IgD-negative memory B cell (primary cell): Measurements from ENCODE around the gene ZSCAN25. TPM values are rescaled to one million over a fixed set of nuclear protein-coding genes. Genes with fewer than 3 reads are reported as not detected.

Experiments used
- H3K27ac Mint-ChIP-seq, 3 donors: one replicate each; pipeline ENCODE4 v1.8.0; 2020 to 2022; ENCODE audit warnings: mild to moderate bottlenecking in 3 of 3, mixed read lengths in 3 of 3, moderate library complexity in 1 of 3
- H3K27me3 Mint-ChIP-seq: one replicate; pipeline ENCODE4 v1.8.0; 2021; ENCODE audit warnings: mixed read lengths
- H3K36me3 Mint-ChIP-seq: one replicate; pipeline ENCODE4 v1.8.0; 2020; ENCODE audit warnings: mild to moderate bottlenecking, mixed read lengths
- H3K4me1 Mint-ChIP-seq, 3 donors: one replicate each; pipeline ENCODE4 v1.8.0; 2020 to 2022; ENCODE audit warnings: mixed read lengths in 3 of 3, mild to moderate bottlenecking in 1 of 3
- H3K4me3 Mint-ChIP-seq, 4 donors: one replicate each; pipeline ENCODE4 v1.8.0; 2020 to 2022; ENCODE audit warnings: mild to moderate bottlenecking in 4 of 4, mixed read lengths in 4 of 4, moderate library complexity in 3 of 4
- H3K9me3 Mint-ChIP-seq, 3 donors: one replicate each; pipeline ENCODE4 v1.8.0; 2020 to 2021; ENCODE audit warnings: mixed read lengths in 3 of 3, mild to moderate bottlenecking in 1 of 3
- polyA plus RNA-seq: library from polyadenylated mRNA; unstranded; fragments of 300-500 nt; fragmentation: Illumina TruSeq; gene quantifications from one replicate; pipeline ENCODE4 v1.2.3, GENCODE V29; 2021

ZSCAN25 gene
- polyA plus RNA-seq, 1 donor from 2014 or later = 11.8 TPM

GRCh38 chr7:99679032-99679399 lies 62.3 kb downstream of the ZSCAN25 start:
- Mint-ChIP-seq H3K9me3 (peaks cover 1 to 9% (median 6%) of the 10 kb centered on the region in 3 donors), H3K4me1 (peaks cover 0 to 2% (median 1%) of the 10 kb centered on the region in 3 donors), H3K27ac (no peak overlapping the region), H3K27me3 (peaks cover 1% of the 10 kb centered on the region), H3K36me3 (peaks cover 6% of the 10 kb centered on the region), H3K4me3 (no peak overlapping the region)

- Mint-ChIP-seq H3K4me3 (peak within 1 kb of the TSS in 1 of 4 donors; percentile 82), H3K27me3 (peaks cover 1% of the 10 kb centered on the region), H3K27ac (no peak within 1 kb of the TSS), H3K9me3 (peaks cover 1 to 9% (median 6%) of the 10 kb centered on the region in 3 donors), H3K4me1 (peaks cover 0 to 2% (median 1%) of the 10 kb centered on the region in 3 donors), H3K36me3 (peaks cover 6% of the 10 kb centered on the region)
These were observed 62.9 kb downstream of the ZSCAN25 start, which contains the start of gene CYP3A5 for GRCh38 chr7:99679400-99680191. Gene CYP3A5 (minus strand): TSS chr7:99679996. CDS start chr7:99679896, 100 bp downstream.

Other genes starting within 250 kb of the ZSCAN25 start
- gene ARPC1B, start 242.2 kb upstream of the ZSCAN25 start, polyA plus RNA-seq = 728 TPM
- gene PDAP1, start 208.3 kb upstream of the ZSCAN25 start, polyA plus RNA-seq = 33.8 TPM
- gene BUD31, start 208.0 kb upstream of the ZSCAN25 start, polyA plus RNA-seq = 162 TPM
- gene PTCD1, start 178.1 kb upstream of the ZSCAN25 start, polyA plus RNA-seq = 5.5 TPM
- gene CPSF4, start 178.0 kb upstream of the ZSCAN25 start, polyA plus RNA-seq = 28.7 TPM
- 453 TPM for gene ATP5MF, start 150.8 kb upstream of the ZSCAN25 start, polyA plus RNA-seq
- 4.4 TPM for gene ZNF789, start 144.1 kb upstream of the ZSCAN25 start, polyA plus RNA-seq
- gene ZNF394, start 116.7 kb upstream of the ZSCAN25 start, polyA plus RNA-seq = 53.3 TPM
- gene ZKSCAN5, start 112.3 kb upstream of the ZSCAN25 start, polyA plus RNA-seq = 5.4 TPM
- 4.5 TPM for gene FAM200A, start 64.8 kb upstream of the ZSCAN25 start, polyA plus RNA-seq
- gene ZNF655, start 58.3 kb upstream of the ZSCAN25 start, polyA plus RNA-seq = 66.9 TPM
- gene TMEM225B, start 18.7 kb upstream of the ZSCAN25 start, polyA plus RNA-seq = 1.6 TPM
- gene CYP3A5, start 63.0 kb downstream of the ZSCAN25 start, polyA plus RNA-seq = 0.16 TPM
- not detected for gene CYP3A7, start 118.2 kb downstream of the ZSCAN25 start, polyA plus RNA-seq
- gene CYP3A4, start 167.2 kb downstream of the ZSCAN25 start, polyA plus RNA-seq = not detected
- not detected for gene CYP3A43, start 211.1 kb downstream of the ZSCAN25 start, polyA plus RNA-seq